Neural cell (in vitro differentiated cells): Measurements from ENCODE around the gene KIT. TPM values are rescaled to one million over a fixed set of nuclear protein-coding genes. Genes with fewer than 3 reads are reported as not detected.

ENCODE experiments used
- H2AFZ ChIP-seq: fragments of 200-600, 300-800 bp; sonication (generic), shearing (Covaris generic); 2 replicates; pipeline ENCODE4 v1.6.0; 2014; ENCODE audit warnings: low read depth, mild to moderate bottlenecking, antibody characterized with exemption, low read length, moderate library complexity
- H3F3A ChIP-seq: fragments of 200-600 bp; shearing (Covaris generic); 2 replicates; pipeline ENCODE4 v1.6.1; 2016; ENCODE audit warnings: mild to moderate bottlenecking, moderate library complexity, mixed read lengths, antibody characterized with exemption, low read length; ENCODE audit not compliant: insufficient read depth, poor library complexity, severe bottlenecking
- H3K27ac ChIP-seq: fragments of 200-600, 300-800 bp; sonication (generic), shearing (Covaris generic); 2 replicates; pipeline ENCODE4 v1.5.1; 2014; ENCODE audit warnings: mild to moderate bottlenecking, low read length, moderate library complexity
- H3K27me3 ChIP-seq: fragments of 300-800, 200-600 bp; sonication (generic), shearing (Covaris generic); 2 replicates; pipeline ENCODE4 v1.6.0; 2014; ENCODE audit warnings: mild to moderate bottlenecking, low read depth, low read length, moderate library complexity; ENCODE audit not compliant: insufficient read depth
- H3K36me3 ChIP-seq: fragments of 300-800, 200-600 bp; sonication (generic), shearing (Covaris generic); 2 replicates; pipeline ENCODE4 v1.5.1; 2014; ENCODE audit warnings: mild to moderate bottlenecking, antibody characterized with exemption, low read length, moderate library complexity; ENCODE audit not compliant: insufficient read depth
- H3K4me2 ChIP-seq: fragments of 300-800, 200-600 bp; sonication (generic), shearing (Covaris generic); 2 replicates; pipeline ENCODE4 v1.6.0; 2014; ENCODE audit warnings: mild to moderate bottlenecking, low read length
- H3K4me3 ChIP-seq: fragments of 300-800, 200-600 bp; sonication (generic), shearing (Covaris generic); 2 replicates; pipeline ENCODE4 v1.5.1; 2014; ENCODE audit warnings: mild to moderate bottlenecking, low read length, moderate library complexity
- H3K79me2 ChIP-seq: fragments of 200-600 bp; shearing (Covaris generic); replicated peaks from 2 replicates; pipeline ENCODE4 v1.6.0; 2014; ENCODE audit warnings: mild to moderate bottlenecking, low read length, moderate library complexity; ENCODE audit not compliant: insufficient read depth
- H3K9ac ChIP-seq: fragments of 300-800, 200-600 bp; sonication (generic), shearing (Covaris generic); 2 replicates; pipeline ENCODE4 v1.6.1; 2016; ENCODE audit warnings: mild to moderate bottlenecking, low read length, mixed read lengths
- H3K9me2 ChIP-seq: fragments of 200-600 bp; shearing (Covaris generic); 2 replicates; pipeline ENCODE4 v1.6.1; 2016; ENCODE audit warnings: mild to moderate bottlenecking, low read length, mixed read lengths; ENCODE audit not compliant: insufficient read depth
- H3K9me3 ChIP-seq: fragments of 200-600, 300-800 bp; sonication (generic), shearing (Covaris generic); 2 replicates; pipeline ENCODE4 v1.6.1; 2016; ENCODE audit warnings: mild to moderate bottlenecking, mixed run types, low read length, moderate library complexity, mixed read lengths
- H4K20me1 ChIP-seq: fragments of 200-600 bp; shearing (Covaris generic); 2 replicates; pipeline ENCODE4 v1.6.1; 2016; ENCODE audit warnings: mild to moderate bottlenecking, mixed run types; ENCODE audit not compliant: insufficient read depth
- CTCF ChIP-seq: fragments of 450-650 bp; IDR thresholded peaks from 2 replicates; pipeline ENCODE4 v1.5.1; 2014; ENCODE audit warnings: antibody characterized with exemption, mild to moderate bottlenecking, moderate library complexity; ENCODE audit not compliant: poor library complexity, severe bottlenecking
- EP300 ChIP-seq: fragments of 450-650 bp; conservative IDR thresholded peaks from 2 replicates; pipeline ENCODE4 v1.6.1; 2014; ENCODE audit warnings: antibody characterized with exemption, mild to moderate bottlenecking, moderate library complexity; ENCODE audit not compliant: poor library complexity, severe bottlenecking
- EZH2 ChIP-seq: fragments of 200-600, 300-800 bp; shearing (Covaris generic), sonication (generic); IDR thresholded peaks from 2 replicates; pipeline ENCODE4 v1.6.1; 2014; ENCODE audit warnings: antibody characterized with exemption, low read length, borderline replicate concordance, mild to moderate bottlenecking; ENCODE audit not compliant: insufficient read depth, poor library complexity, severe bottlenecking
- MXI1 ChIP-seq: fragments of 450-650 bp; conservative IDR thresholded peaks from 2 replicates; pipeline ENCODE4 v1.6.1; 2014; ENCODE audit warnings: antibody characterized with exemption, mild to moderate bottlenecking; ENCODE audit not compliant: poor library complexity, severe bottlenecking
- POLR2AphosphoS5 ChIP-seq: IDR thresholded peaks from 2 replicates; pipeline ENCODE4 v1.6.1; 2012
- RAD21 ChIP-seq: fragments of 450-650 bp; conservative IDR thresholded peaks from 2 replicates; pipeline ENCODE4 v1.6.1; 2014; ENCODE audit warnings: antibody characterized with exemption, mild to moderate bottlenecking, moderate library complexity
- REST ChIP-seq: IDR thresholded peaks from 2 replicates; pipeline ENCODE4 v1.6.1; 2012; ENCODE audit warnings: borderline replicate concordance
- SMC3 ChIP-seq: fragments of 450-650 bp; conservative IDR thresholded peaks from 2 replicates; pipeline ENCODE4 v1.6.1; 2014; ENCODE audit warnings: antibody characterized with exemption, mild to moderate bottlenecking, moderate library complexity; ENCODE audit not compliant: poor library complexity
- TAF1 ChIP-seq: IDR thresholded peaks from 2 replicates; pipeline ENCODE4 v1.6.1; 2012; ENCODE audit warnings: low read depth
- polyA plus RNA-seq: library from polyadenylated mRNA; depleted of rRNA; stranded (reverse); fragments of >200 nt; gene quantifications from 2 replicates; pipeline ENCODE4 v1.2.3, GENCODE V29; 2014

Gene KIT
- polyA plus RNA-seq, 1 donor from 2014 or later = 0.95 TPM

GRCh38 chr4:54659313-54659712 lies 1.6 kb downstream of the KIT start:
- TF ChIP-seq TAF1 (no peak), POLR2AphosphoS5 (no peak), RAD21 (no peak), MXI1 (no peak), EZH2 (no peak), SMC3 (no peak), REST (no peak), EP300 (no peak), CTCF (no peak)
- Histone ChIP-seq H3F3A (no peaks in the 10 kb centered on the region), H3K27ac (no peak overlapping the region), H3K9me3 (no peaks in the 10 kb centered on the region), H3K36me3 (no peaks in the 10 kb centered on the region), H3K4me2 (peak overlapping the region; percentile 100), H3K4me3 (peak overlapping the region; percentile 86), H3K9ac (peak overlapping the region; percentile 51), H3K79me2 (no peaks in the 10 kb centered on the region), H3K9me2 (no peaks in the 10 kb centered on the region), H4K20me1 (no peaks in the 10 kb centered on the region), H3K27me3 (peaks cover 59% of the 10 kb centered on the region), H2AFZ (no peak overlapping the region)

DNA sequence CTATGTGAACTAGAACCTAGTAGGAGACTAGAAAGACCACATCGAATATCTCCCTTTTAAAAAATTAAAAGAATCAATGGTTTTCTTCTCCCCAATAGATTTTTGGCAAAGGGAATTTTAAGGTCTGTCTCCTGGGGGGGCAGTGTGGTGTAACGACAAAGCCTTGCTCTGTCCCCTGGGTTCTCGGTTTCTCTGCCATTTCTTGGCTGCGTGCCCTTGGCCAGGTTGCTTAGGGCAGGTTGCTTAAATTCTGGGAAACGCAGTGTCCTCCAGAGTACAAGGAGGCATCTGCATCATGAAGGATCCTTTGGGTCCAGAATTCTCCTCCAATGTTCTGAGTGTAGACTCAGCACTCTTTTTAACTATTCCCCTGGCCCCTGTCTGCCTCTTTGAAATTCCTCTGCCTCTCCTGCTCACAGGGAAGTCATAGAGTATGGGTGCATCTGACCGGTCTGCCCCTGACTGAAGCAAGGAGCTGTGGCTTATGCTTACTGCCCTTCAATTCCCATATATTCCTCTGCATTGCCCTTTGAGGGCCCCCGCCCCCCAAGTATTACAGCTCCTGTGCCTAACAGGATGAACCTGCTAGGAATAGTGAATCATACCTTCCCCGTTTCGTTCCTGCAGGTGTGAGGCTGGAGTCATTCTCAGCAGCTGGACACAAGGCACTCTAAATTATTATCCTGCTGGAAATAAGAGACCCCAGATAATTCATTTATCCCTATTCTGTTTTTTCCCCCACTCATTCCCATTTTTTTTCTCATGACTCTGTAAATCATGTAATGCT lies 2.2 kb downstream of the KIT start:
- Histone ChIP-seq H3F3A (no peaks in the 10 kb centered on the region), H2AFZ (no peak overlapping the region), H4K20me1 (no peaks in the 10 kb centered on the region), H3K9me2 (no peaks in the 10 kb centered on the region), H3K9ac (peak overlapping the region; percentile 51), H3K79me2 (no peaks in the 10 kb centered on the region), H3K4me2 (peak overlapping the region; percentile 100), H3K36me3 (no peaks in the 10 kb centered on the region), H3K27me3 (peaks cover 59% of the 10 kb centered on the region), H3K4me3 (peak overlapping the region; percentile 86), H3K27ac (no peak overlapping the region), H3K9me3 (no peaks in the 10 kb centered on the region)
- TF ChIP-seq RAD21 = no peak
- TF ChIP-seq TAF1 = no peak
- TF ChIP-seq SMC3 = no peak
- no peak for TF ChIP-seq EZH2
- TF ChIP-seq CTCF = no peak
- no peak for TF ChIP-seq EP300
- no peak for TF ChIP-seq POLR2AphosphoS5
